H1 (cell line): Measurements from ENCODE around the gene ESRP2.

Experiments used
- ASH2L ChIP-seq: fragments of 200-600, 300-600 bp; sonication (generic); IDR thresholded peaks from one replicate; pipeline ENCODE4 v1.7.1; 2017; ENCODE audit warnings: low read length
- CEBPB ChIP-seq: IDR thresholded peaks from 2 replicates; pipeline ENCODE4 v1.6.1; 2012; ENCODE audit warnings: low read depth, low read length
- CTCF ChIP-seq, 3 experiments: IDR thresholded peaks; 1 replicate in 2 of 3; 2 replicates in 1 of 3; pipeline versions ENCODE4 v1.5.1 to v1.6.1; 2011; ENCODE audit warnings: low read length in 3 of 3, mild to moderate bottlenecking in 3 of 3, inconsistent platforms in 2 of 3, low read depth in 1 of 3, moderate library complexity in 1 of 3; ENCODE audit not compliant: insufficient read depth in 1 of 3; ENCODE audit errors: control extremely low read depth in 1 of 3
- GABPA ChIP-seq: IDR thresholded peaks from 2 replicates; pipeline ENCODE4 v1.6.1; 2011; ENCODE audit warnings: mild to moderate bottlenecking, low read length, moderate library complexity, borderline replicate concordance; ENCODE audit not compliant: insufficient read depth
- JUN ChIP-seq: IDR thresholded peaks from 2 replicates; pipeline ENCODE4 v1.6.1; 2011; ENCODE audit warnings: low read depth, mild to moderate bottlenecking, improper control_type of control experiment, low read length
- MAFK ChIP-seq: IDR thresholded peaks from 2 replicates; pipeline ENCODE4 v1.6.1; 2012; ENCODE audit warnings: low read depth, mild to moderate bottlenecking, improper control_type of control experiment, low read length
- MAX ChIP-seq: IDR thresholded peaks from 2 replicates; pipeline ENCODE4 v1.6.1; 2012; ENCODE audit warnings: inconsistent platforms
- POLR2AphosphoS5 ChIP-seq: IDR thresholded peaks from 2 replicates; pipeline ENCODE4 v1.6.1; 2011; ENCODE audit warnings: low read depth, low read length
- SRF ChIP-seq: IDR thresholded peaks from 2 replicates; pipeline ENCODE4 v1.6.1; 2011; ENCODE audit warnings: mild to moderate bottlenecking, low read depth, low read length, moderate library complexity

- TF ChIP-seq MAX (no peak), GABPA (no peak), MAFK (no peak), CTCF (IDR thresholded peaks at IDR 0.05; ENCODE audit: control extremely low read depth in 1 of 3, insufficient read depth in 1 of 3, low read depth in 1 of 3, low read length in 3 of 3) (no peak), JUN (no peak), SRF (no peak), ASH2L (no peak), CEBPB (no peak), POLR2AphosphoS5 (no peak)
Observed at GRCh38 chr16:68215302-68215701, 20.6 kb downstream of the ESRP2 start.
